Colonic mucosa (tissue), 4 donors: ENCODE data around the gene GLS2. TPM values are rescaled to one million over a fixed set of nuclear protein-coding genes. Genes with fewer than 3 reads are reported as not detected.
"Not testable (repeated sequence)": the region's sequence is repeated elsewhere in the genome, so short reads cannot be mapped to it uniquely, and the experiment has no call there.

Experiments used
- DNase-seq: peaks from one replicate; pipeline ENCODE4 v3.0.0-alpha.2; 2020
- H3K27ac ChIP-seq: fragments of 200-600 bp; one replicate; pipeline ENCODE4 v1.8.0; 2021
- H3K27me3 ChIP-seq: fragments of 200-600 bp; one replicate; pipeline ENCODE4 v1.8.0; 2021
- H3K36me3 ChIP-seq: fragments of 200-600 bp; one replicate; pipeline ENCODE4 v1.8.0; 2021
- H3K4me1 ChIP-seq: fragments of 200-600 bp; one replicate; pipeline ENCODE4 v1.8.0; 2021; ENCODE audit warnings: mild to moderate bottlenecking
- H3K4me3 ChIP-seq: fragments of 200-600 bp; one replicate; pipeline ENCODE4 v1.8.0; 2021
- H3K9ac ChIP-seq, 2 donors: one replicate each; pipeline ENCODE4 v1.7.0; 2013; ENCODE audit warnings: control low read depth in 2 of 2, low read depth in 2 of 2, low read length in 2 of 2
- H3K9me3 ChIP-seq: fragments of 200-600 bp; one replicate; pipeline ENCODE4 v1.8.0; 2021
- CTCF ChIP-seq: fragments of 200-600 bp; IDR thresholded peaks from one replicate; pipeline ENCODE4 v1.8.0; 2022; ENCODE audit warnings: antibody characterized with exemption, mild to moderate bottlenecking
- intact Hi-C: fragments of 100-400 bp; cut with DNase I; formaldehyde crosslinking; loops from one replicate; pipeline ENCODE4 v1.14.1; 2022
- total RNA-seq, 2 donors: library from RNA; stranded (reverse); fragmentation: NEBNext Ultra II Directional in 1 of 2; extraction: Animal tissue kit (Norgen Biotek cat#: 25700) in 1 of 2; gene quantifications; one replicate each; pipeline ENCODE4 v1.2.1, GENCODE V29; 2021
- donor health status: healthy.
- donor health status: DM: no; HTN: no; CAD: no.
- donor health status: DM: no; HTN: no; CAD: no.

GLS2 gene
- total RNA-seq, 2 donors from 2014 or later = 1.7 to 3.0 TPM

GRCh38 chr12:56496704-56497103 lies 8.7 kb upstream of the GLS2 start:
- peak; percentile 67 for DNase-seq
- H3K27ac ChIP-seq, intact Hi-C loops, H3K4me3 ChIP-seq, H3K27me3 ChIP-seq, H3K36me3 ChIP-seq, H3K9me3 ChIP-seq, H3K9ac ChIP-seq, H3K4me1 ChIP-seq: not testable (repeated sequence)
- TF ChIP-seq CTCF = peak; percentile 45

GRCh38 chr12:56494481-56494880 lies 6.5 kb upstream of the GLS2 start:
- H3K36me3 ChIP-seq, H3K9me3 ChIP-seq, H3K9ac ChIP-seq, H3K27me3 ChIP-seq, intact Hi-C loops, H3K4me3 ChIP-seq, H3K4me1 ChIP-seq, H3K27ac ChIP-seq, DNase-seq: not testable (repeated sequence)

- H3K27ac ChIP-seq, H3K9ac ChIP-seq, H3K27me3 ChIP-seq, H3K9me3 ChIP-seq, H3K4me1 ChIP-seq, H3K36me3 ChIP-seq, intact Hi-C loops, DNase-seq, H3K4me3 ChIP-seq: not testable (repeated sequence)
Observed at GRCh38 chr12:56494106-56494415, 6.1 kb upstream of the GLS2 start.

GRCh38 chr12:56493409-56494105 lies 5.6 kb upstream of the GLS2 start:
- DNase-seq, H3K9me3 ChIP-seq, intact Hi-C loops, H3K4me3 ChIP-seq, H3K9ac ChIP-seq, H3K27me3 ChIP-seq, H3K27ac ChIP-seq, H3K4me1 ChIP-seq, H3K36me3 ChIP-seq: not testable (repeated sequence)

- Histone ChIP-seq H3K36me3 (no peaks in the 10 kb centered on the region), H3K9me3 (no peaks in the 10 kb centered on the region), H3K27me3 (peaks cover 5% of the 10 kb centered on the region), H3K9ac (no peak overlapping the region), H3K27ac (no peak overlapping the region), H3K4me1 (peaks cover 9% of the 10 kb centered on the region), H3K4me3 (no peak overlapping the region)
- intact Hi-C loops = no loop called here
- no peak for DNase-seq
- no peak for TF ChIP-seq CTCF
Observed at GRCh38 chr12:56490360-56490759, 2.4 kb upstream of the GLS2 start.

GRCh38 chr12:56487448-56488040 lies 417 bp downstream of the GLS2 start:
- peaks cover 9% of the 10 kb centered on the region for H3K4me1 ChIP-seq
- no peak overlapping the region for H3K27ac ChIP-seq
- H3K36me3 ChIP-seq = no peaks in the 10 kb centered on the region
- H3K9ac ChIP-seq = peak overlapping the region; percentile 27 to 56
- intact Hi-C loops = no loop called here
- TF ChIP-seq CTCF = no peak
- H3K4me3 ChIP-seq = peak overlapping the region; percentile 69
- peak; percentile 44 for DNase-seq
- no peaks in the 10 kb centered on the region for H3K9me3 ChIP-seq
- peaks cover 5% of the 10 kb centered on the region for H3K27me3 ChIP-seq

- H3K36me3 ChIP-seq = no peaks in the 10 kb centered on the region
- no peak overlapping the region for H3K27ac ChIP-seq
- no peak overlapping the region for H3K9ac ChIP-seq
- peaks cover 5% of the 10 kb centered on the region for H3K27me3 ChIP-seq
- H3K4me1 ChIP-seq = peaks cover 9% of the 10 kb centered on the region
- no peak for TF ChIP-seq CTCF
- no peak for DNase-seq
- no peak overlapping the region for H3K4me3 ChIP-seq
- intact Hi-C loops = no loop called here
- no peaks in the 10 kb centered on the region for H3K9me3 ChIP-seq
Observed at GRCh38 chr12:56486694-56487093, 1.3 kb downstream of the GLS2 start.
